Testis (tissue), 2 donors: ENCODE data around the gene TWIST2.

ENCODE experiments used
- POLR2A ChIP-seq: fragments of 450-650 bp; IDR thresholded peaks from one replicate; pipeline ENCODE4 v1.6.1; 2017; ENCODE audit warnings: antibody characterized with exemption, mild to moderate bottlenecking, moderate library complexity
- TF ChIP-seq, protein P1 (sequence below), 3 experiments: fragments of 450-650 bp in 2 of 3; fragments of 200-600 bp in 1 of 3; sonication (generic) in 1 of 3; IDR thresholded peaks; one replicate each; pipeline ENCODE4 v1.5.1; 2016 to 2019; ENCODE audit warnings: antibody characterized with exemption in 3 of 3, mild to moderate bottlenecking in 2 of 3, moderate library complexity in 1 of 3

DNA sequence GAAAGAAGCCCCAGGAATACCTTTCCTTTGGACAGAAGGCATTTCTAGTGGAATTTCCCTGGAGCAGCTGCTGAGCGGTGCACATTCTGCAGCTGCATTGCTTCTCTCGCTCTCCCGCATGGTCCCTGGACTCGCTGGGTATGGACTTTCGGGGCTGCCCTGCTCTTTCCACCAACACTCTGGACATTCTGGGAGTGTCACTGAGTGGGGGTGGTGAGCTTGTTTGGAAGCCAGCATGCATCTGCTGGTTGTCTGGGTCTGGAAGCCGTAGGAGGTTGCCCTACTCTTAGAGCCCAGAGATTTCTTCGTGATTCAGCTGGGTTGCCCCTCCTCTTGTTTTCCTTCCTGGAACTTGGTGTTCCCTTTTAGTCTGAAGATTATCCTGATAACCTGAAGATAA, 52.6 kb downstream of the TWIST2 start:
- TF ChIP-seq, protein P1, sequence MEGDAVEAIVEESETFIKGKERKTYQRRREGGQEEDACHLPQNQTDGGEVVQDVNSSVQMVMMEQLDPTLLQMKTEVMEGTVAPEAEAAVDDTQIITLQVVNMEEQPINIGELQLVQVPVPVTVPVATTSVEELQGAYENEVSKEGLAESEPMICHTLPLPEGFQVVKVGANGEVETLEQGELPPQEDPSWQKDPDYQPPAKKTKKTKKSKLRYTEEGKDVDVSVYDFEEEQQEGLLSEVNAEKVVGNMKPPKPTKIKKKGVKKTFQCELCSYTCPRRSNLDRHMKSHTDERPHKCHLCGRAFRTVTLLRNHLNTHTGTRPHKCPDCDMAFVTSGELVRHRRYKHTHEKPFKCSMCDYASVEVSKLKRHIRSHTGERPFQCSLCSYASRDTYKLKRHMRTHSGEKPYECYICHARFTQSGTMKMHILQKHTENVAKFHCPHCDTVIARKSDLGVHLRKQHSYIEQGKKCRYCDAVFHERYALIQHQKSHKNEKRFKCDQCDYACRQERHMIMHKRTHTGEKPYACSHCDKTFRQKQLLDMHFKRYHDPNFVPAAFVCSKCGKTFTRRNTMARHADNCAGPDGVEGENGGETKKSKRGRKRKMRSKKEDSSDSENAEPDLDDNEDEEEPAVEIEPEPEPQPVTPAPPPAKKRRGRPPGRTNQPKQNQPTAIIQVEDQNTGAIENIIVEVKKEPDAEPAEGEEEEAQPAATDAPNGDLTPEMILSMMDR (IDR thresholded peaks at IDR 0.05): no peak
- no peak for TF ChIP-seq POLR2A
